H1 (cell line): ENCODE measurements around the gene EBF3. TPM values are rescaled to one million over a fixed set of nuclear protein-coding genes. Genes with fewer than 3 reads are reported as not detected.

Source experiments
- SAP30 ChIP-seq: fragments of 300-600 bp; sonication (generic); IDR thresholded peaks from 2 replicates; pipeline ENCODE4 v1.7.1; 2012; ENCODE audit warnings: low read length, moderate library complexity, mild to moderate bottlenecking, inconsistent platforms; ENCODE audit not compliant: insufficient read depth, insufficient replicate concordance
- polyA plus RNA-seq, 7 experiments: library from polyadenylated mRNA; depleted of rRNA in 3 of 7; stranded (reverse) in 5 of 7; unstranded in 2 of 7; fragments of >200 nt in 5 of 7; fragments of 200-250 nt in 2 of 7; gene quantifications; 1 replicate in 5 of 7; 2 replicates in 1 of 7; 4 replicates in 1 of 7; pipeline versions ENCODE4 v1.2.1 to v1.2.3, GENCODE V29; 2011 to 2013; ENCODE audit warnings: missing spikeins in 2 of 7, mixed read lengths in 2 of 7
- total RNA-seq: library from RNA; stranded (reverse); fragmentation: NEBNext Ultra II Directional; extraction: Animal tissue kit (Norgen Biotek cat#: 25700); gene quantifications from 2 replicates; pipeline ENCODE4 v1.2.1, GENCODE V29; 2021

The EBF3 gene
- total and polyA plus RNA-seq, 2 of the 8 experiments (the other 6 are each of a cell fraction or from before 2014, with no cell fraction given) = 0.08 to 0.26 TPM

DNA sequence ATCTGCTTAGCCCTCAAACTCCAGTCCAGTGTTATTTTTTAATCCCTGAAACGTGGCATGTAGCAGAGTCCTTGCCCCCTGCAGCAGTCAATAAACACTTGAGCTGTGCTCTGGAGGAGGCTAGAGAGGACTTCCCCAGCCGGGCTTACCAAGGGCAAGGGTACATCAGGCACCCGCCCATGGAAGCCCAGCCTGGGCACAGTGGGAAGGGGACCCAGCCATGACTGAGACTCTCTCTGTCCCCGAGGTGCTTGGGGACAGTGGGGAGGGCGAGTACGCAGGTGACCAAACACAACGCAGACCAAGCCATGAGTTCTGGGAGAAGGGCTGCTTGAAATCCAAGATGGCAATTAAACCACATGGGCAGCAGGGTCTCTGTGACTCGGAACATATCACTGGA is 45.2 kb downstream of the EBF3 start (continued):
- TF ChIP-seq SAP30 = no peak
